ENCODE results near the gene OXNAD1.
A peak's percentile ranks its signal among the peaks of the same experiment; 100 is the strongest.

OXNAD1 gene

DNA sequence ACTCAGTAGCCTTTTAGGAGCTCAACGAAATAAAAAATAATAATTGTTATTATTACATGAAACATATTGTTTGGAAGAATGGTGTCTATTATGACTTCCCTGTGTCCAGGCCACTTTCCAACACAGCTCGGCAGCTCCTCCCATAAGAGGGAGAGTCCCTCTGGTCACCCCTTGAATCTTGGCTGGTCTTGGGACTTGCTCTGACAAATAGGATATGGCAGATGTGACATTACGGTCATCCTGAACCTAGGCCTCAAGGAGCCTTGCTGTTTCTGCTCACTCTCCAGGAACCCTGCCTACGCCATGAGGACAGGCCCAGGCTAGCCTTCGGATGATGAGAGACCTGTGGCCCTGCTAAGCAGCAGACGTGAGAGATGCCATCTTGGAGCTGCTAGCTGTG lies 71.8 kb downstream of the OXNAD1 start:
- DNase-seq (ENCODE audit: low read depth) = no peak
- TF ChIP-seq, protein P1, sequence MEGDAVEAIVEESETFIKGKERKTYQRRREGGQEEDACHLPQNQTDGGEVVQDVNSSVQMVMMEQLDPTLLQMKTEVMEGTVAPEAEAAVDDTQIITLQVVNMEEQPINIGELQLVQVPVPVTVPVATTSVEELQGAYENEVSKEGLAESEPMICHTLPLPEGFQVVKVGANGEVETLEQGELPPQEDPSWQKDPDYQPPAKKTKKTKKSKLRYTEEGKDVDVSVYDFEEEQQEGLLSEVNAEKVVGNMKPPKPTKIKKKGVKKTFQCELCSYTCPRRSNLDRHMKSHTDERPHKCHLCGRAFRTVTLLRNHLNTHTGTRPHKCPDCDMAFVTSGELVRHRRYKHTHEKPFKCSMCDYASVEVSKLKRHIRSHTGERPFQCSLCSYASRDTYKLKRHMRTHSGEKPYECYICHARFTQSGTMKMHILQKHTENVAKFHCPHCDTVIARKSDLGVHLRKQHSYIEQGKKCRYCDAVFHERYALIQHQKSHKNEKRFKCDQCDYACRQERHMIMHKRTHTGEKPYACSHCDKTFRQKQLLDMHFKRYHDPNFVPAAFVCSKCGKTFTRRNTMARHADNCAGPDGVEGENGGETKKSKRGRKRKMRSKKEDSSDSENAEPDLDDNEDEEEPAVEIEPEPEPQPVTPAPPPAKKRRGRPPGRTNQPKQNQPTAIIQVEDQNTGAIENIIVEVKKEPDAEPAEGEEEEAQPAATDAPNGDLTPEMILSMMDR (IDR thresholded peaks at IDR 0.05; ENCODE audit: low read length, missing control alignments) = no peak
- H3K4me3 ChIP-seq (replicated peaks; ENCODE audit: low read depth, low read length) = no peak overlapping the region

DNA sequence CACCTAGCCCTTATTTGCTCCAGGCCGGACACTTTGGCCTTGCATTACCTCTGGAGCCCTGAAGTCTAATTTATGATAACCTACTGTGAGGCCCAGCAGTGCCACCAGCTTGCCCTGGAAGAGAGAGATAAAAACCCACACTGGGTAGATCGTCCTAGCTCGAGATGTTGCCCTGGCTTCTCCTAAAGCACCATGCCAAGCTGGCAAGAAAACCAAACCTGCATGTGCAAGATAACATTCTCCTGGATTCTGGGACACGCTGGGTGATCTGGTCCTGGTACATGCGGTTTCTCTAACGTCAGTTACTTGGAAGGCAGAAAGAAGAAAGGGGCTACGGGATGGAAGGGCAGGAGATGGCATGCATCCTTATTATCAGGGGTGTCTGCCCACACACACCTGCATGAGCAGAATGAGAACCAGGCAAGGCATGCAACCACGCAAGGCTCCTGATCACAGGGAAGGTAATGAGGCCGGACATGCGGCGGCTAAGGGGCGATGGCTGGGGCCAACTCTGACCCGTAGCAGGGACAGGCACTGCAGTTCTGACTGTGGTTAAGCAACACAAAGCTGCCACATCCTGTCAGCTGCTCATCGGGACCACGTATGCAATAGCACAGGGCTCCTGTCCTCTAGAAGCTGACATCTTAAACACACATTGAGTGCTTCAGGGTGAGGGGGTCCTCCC lies 73.0 kb downstream of the OXNAD1 start:
- no peak for DNase-seq (ENCODE audit: low read depth)
- H3K4me3 ChIP-seq (replicated peaks; ENCODE audit: low read depth, low read length) = no peak overlapping the region
- TF ChIP-seq, protein P1 (IDR thresholded peaks at IDR 0.05; ENCODE audit: low read length, missing control alignments) = no peak

DNA sequence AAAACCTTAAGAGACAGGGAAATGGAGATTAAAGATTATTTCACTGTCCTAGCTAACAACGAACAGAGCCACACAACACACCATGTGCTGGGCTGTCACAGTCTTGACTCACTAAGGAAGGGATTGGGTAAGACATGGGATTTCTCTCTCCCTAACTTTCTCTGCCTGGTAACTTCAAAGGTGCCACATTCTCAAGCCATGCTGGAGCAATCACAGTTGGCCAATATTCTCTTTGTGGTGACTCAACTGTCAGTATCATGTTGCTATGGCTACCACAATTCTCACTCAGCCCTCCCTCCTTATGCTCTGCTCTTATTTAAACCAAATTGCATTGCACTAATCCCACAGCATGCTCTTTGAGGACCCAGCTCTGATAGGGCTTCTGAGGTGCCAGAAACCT lies 74.0 kb downstream of the OXNAD1 start:
- TF ChIP-seq, protein P1 (IDR thresholded peaks at IDR 0.05; ENCODE audit: low read length, missing control alignments) = no peak
- peak; percentile 98 for DNase-seq (ENCODE audit: low read depth)
- H3K4me3 ChIP-seq (replicated peaks; ENCODE audit: low read depth, low read length) = no peak overlapping the region

DNA sequence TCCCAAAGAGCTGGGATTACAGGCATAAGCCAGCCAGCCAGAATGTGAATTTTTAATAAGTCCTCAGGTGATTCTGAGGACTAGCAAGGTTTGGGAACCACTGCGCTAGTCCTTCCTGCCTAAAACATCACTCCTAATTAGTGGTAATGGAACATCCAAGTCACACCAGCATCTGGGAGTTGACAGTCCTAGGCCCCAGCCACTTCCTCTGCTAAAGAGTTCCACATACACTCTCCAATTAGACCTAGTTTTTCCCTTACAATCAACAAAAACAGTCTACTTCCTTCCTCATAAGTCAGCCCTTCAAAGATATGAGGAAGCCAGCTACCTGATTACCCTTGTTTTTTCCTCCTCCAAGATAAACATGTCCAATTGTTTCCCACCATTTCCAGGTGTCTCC lies 78.1 kb downstream of the OXNAD1 start:
- TF ChIP-seq, protein P1 (IDR thresholded peaks at IDR 0.05; ENCODE audit: low read length, missing control alignments) = no peak
- no peak overlapping the region for H3K4me3 ChIP-seq (replicated peaks; ENCODE audit: low read depth, low read length)
- no peak for DNase-seq (ENCODE audit: low read depth)

DNA sequence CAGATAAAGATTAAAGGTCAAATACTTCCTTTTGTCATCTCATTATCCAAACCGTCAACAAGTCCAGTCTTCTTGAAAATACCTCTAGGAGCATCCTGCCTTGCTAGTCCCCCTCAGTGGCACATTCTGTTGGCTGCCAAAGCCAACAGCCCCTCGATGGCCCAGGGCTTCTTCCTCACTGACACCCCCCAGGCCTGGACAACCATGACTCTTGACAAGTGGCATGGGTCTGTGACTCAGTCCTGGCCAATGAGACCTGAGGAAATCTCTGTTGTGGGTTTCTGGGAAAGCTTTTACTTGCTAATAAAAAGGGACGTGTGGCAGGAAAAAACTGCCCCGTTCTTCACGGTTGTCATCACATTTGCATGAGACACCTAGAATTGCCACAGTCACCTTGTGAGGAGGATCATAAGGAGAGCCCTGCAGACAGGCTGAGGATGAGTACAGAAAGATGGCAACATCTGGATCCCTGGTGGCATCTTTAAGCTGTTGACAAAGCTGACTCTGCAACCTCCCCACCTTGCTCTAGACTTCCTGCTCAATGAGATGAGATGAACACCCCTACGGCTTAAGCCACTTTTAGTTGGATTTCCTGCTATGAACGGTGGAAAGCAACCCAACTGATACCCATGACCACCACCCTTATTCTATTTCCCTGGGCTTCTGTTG lies 81.5 kb downstream of the OXNAD1 start:
- no peak overlapping the region for H3K4me3 ChIP-seq (replicated peaks; ENCODE audit: low read depth, low read length)
- TF ChIP-seq, protein P1 (IDR thresholded peaks at IDR 0.05; ENCODE audit: low read length, missing control alignments) = no peak
- no peak for DNase-seq (ENCODE audit: low read depth)

DNA sequence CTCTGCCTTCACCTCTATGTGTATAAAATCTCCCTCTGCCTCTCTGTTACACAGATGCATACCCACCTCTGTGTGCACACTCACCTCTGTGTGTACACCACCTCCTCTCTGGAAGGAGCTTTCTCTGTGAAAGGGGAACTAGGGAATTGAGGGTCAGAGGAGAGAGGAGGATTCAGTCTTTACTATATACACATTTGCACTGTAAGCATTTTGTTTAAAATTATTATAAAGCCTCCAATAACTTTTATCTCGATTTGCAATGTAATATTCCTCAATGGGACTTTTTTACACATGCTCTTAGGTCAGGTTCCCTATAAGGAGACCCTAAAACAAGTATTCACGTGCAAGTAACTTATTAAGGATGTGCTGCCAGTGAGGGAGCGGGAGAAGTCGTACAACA lies 82.5 kb downstream of the OXNAD1 start:
- H3K4me3 ChIP-seq (replicated peaks; ENCODE audit: low read depth, low read length) = no peak overlapping the region
- TF ChIP-seq, protein P1 (IDR thresholded peaks at IDR 0.05; ENCODE audit: low read length, missing control alignments) = no peak
- DNase-seq (ENCODE audit: low read depth) = no peak

All from fibroblast of pulmonary artery (primary cell).